ENCODE results near the gene DLX2. TPM values are rescaled to one million over a fixed set of nuclear protein-coding genes. Genes with fewer than 3 reads are reported as not detected.

DLX2 gene
- total and polyA plus RNA-seq, 2 experiments from 2014 or later = 0.37 to 1.2 TPM

GRCh38 chr2:172053486-172053885 is 49.2 kb downstream of the DLX2 start:
- Histone ChIP-seq H3K9me2 (replicated peaks; ENCODE audit: insufficient read depth) (no peaks in the 10 kb centered on the region), H3K27ac (no peak overlapping the region), H3K9me3 (ENCODE audit: low read depth) (no peaks in the 10 kb centered on the region), H3K4me2 (no peak overlapping the region), H3K4me3 (no peak overlapping the region), H2AFZ (no peak overlapping the region), H3K4me1 (ENCODE audit: insufficient read depth) (peaks cover 4% of the 10 kb centered on the region), H3K79me2 (no peaks in the 10 kb centered on the region), H4K20me1 (ENCODE audit: insufficient read depth, poor library complexity, severe bottlenecking) (no peaks in the 10 kb centered on the region), H3K36me3 (replicated peaks; ENCODE audit: insufficient read depth, low read depth) (no peaks in the 10 kb centered on the region), H3K27me3 (no peaks in the 10 kb centered on the region)
- WGBS (ENCODE audit: low lambda C conversion rate, missing lambda C conversion rate) = 77% methylated on average over 1 of the region's 1 CpG
- no peak for DNase-seq (ENCODE audit: low spot score)
- TF ChIP-seq EZH2phosphoT487 (IDR thresholded peaks at IDR 0.05; ENCODE audit: low read depth, severe bottlenecking, unreplicated experiment) = no peak
- TF ChIP-seq EZH2 (IDR thresholded peaks at IDR 0.05; ENCODE audit: borderline replicate concordance) = no peak
- TF ChIP-seq, protein P1, sequence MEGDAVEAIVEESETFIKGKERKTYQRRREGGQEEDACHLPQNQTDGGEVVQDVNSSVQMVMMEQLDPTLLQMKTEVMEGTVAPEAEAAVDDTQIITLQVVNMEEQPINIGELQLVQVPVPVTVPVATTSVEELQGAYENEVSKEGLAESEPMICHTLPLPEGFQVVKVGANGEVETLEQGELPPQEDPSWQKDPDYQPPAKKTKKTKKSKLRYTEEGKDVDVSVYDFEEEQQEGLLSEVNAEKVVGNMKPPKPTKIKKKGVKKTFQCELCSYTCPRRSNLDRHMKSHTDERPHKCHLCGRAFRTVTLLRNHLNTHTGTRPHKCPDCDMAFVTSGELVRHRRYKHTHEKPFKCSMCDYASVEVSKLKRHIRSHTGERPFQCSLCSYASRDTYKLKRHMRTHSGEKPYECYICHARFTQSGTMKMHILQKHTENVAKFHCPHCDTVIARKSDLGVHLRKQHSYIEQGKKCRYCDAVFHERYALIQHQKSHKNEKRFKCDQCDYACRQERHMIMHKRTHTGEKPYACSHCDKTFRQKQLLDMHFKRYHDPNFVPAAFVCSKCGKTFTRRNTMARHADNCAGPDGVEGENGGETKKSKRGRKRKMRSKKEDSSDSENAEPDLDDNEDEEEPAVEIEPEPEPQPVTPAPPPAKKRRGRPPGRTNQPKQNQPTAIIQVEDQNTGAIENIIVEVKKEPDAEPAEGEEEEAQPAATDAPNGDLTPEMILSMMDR (IDR thresholded peaks at IDR 0.05; ENCODE audit: poor library complexity) = no peak

DNA sequence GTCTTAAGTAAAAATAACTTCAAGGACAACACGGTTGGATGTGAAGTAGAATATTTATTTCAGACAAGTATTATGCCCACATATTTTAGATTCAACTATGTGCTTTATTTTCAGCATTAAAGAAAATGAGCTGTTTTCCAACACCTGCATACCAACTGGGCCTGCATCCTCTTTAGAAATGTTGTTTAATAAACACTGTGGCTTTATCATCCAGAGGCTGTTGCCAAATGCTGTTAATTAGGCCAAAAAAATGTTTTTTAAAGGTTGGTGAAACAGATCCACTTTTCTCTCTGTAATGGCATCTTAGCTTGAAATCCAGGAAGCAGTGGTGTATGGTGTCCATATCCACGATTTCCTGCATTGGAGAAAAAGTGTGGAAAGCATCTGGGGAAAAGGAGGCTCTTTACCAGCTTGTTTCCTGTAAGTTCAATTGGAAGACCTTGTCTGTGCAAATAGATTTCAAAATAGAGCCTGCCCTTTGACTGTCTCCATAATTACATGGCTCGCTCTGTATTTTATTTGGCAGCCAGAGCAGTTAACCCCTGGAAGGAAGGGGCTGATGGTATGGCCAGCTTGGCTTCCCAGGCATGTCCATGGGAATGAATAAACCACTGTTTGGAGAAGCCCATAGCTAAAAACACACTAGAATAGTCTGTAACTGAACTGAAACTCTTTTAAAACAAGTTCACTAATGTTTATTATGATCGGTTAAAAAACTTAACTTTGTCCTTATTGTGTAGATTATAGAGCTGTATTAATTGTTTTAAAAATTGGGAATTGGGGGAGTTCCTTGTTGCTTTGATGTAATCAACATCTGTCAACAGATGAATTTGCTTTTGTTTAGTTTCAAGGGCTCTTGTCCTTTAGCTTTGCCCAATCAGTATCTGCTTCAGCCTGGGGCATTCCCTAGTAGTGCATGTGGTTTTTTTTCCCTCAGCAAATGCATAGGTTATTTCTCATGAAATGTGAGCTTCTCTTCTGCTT is 50.4 kb downstream of the DLX2 start:
- peaks cover 4% of the 10 kb centered on the region for H3K4me1 ChIP-seq (ENCODE audit: insufficient read depth)
- H3K27me3 ChIP-seq = no peaks in the 10 kb centered on the region
- H3K27ac ChIP-seq = no peak overlapping the region
- no peak for DNase-seq (ENCODE audit: low spot score)
- no peaks in the 10 kb centered on the region for H3K9me2 ChIP-seq (replicated peaks; ENCODE audit: insufficient read depth)
- no peak overlapping the region for H2AFZ ChIP-seq
- no peak overlapping the region for H3K4me3 ChIP-seq
- TF ChIP-seq EZH2phosphoT487 (IDR thresholded peaks at IDR 0.05; ENCODE audit: low read depth, severe bottlenecking, unreplicated experiment) (no peak), EZH2 (IDR thresholded peaks at IDR 0.05; ENCODE audit: borderline replicate concordance) (no peak)
- TF ChIP-seq, protein P1 (IDR thresholded peaks at IDR 0.05; ENCODE audit: poor library complexity) = no peak
- H3K9me3 ChIP-seq (ENCODE audit: low read depth) = no peaks in the 10 kb centered on the region
- no peaks in the 10 kb centered on the region for H3K79me2 ChIP-seq
- H3K4me2 ChIP-seq = no peak overlapping the region
- no peaks in the 10 kb centered on the region for H3K36me3 ChIP-seq (replicated peaks; ENCODE audit: insufficient read depth, low read depth)
- WGBS (ENCODE audit: low lambda C conversion rate, missing lambda C conversion rate) = 56% methylated on average over 4 of the region's 4 CpGs
- H4K20me1 ChIP-seq (ENCODE audit: insufficient read depth, poor library complexity, severe bottlenecking) = no peaks in the 10 kb centered on the region

- Histone ChIP-seq H3K4me3 (no peak overlapping the region), H3K79me2 (no peaks in the 10 kb centered on the region), H3K9me3 (ENCODE audit: low read depth) (no peaks in the 10 kb centered on the region), H3K27ac (no peak overlapping the region), H3K4me1 (ENCODE audit: insufficient read depth) (peaks cover 4% of the 10 kb centered on the region), H3K27me3 (no peaks in the 10 kb centered on the region), H2AFZ (no peak overlapping the region), H3K9me2 (replicated peaks; ENCODE audit: insufficient read depth) (no peaks in the 10 kb centered on the region), H4K20me1 (ENCODE audit: insufficient read depth, poor library complexity, severe bottlenecking) (no peaks in the 10 kb centered on the region), H3K4me2 (no peak overlapping the region), H3K36me3 (replicated peaks; ENCODE audit: insufficient read depth, low read depth) (no peaks in the 10 kb centered on the region)
- 73% methylated on average over 1 of the region's 1 CpG for WGBS (ENCODE audit: low lambda C conversion rate, missing lambda C conversion rate)
- no peak for DNase-seq (ENCODE audit: low spot score)
- TF ChIP-seq, protein P1 (IDR thresholded peaks at IDR 0.05; ENCODE audit: poor library complexity) = no peak
- TF ChIP-seq EZH2 (IDR thresholded peaks at IDR 0.05; ENCODE audit: borderline replicate concordance) (no peak), EZH2phosphoT487 (IDR thresholded peaks at IDR 0.05; ENCODE audit: low read depth, severe bottlenecking, unreplicated experiment) (no peak)
Observed at GRCh38 chr2:172050479-172051125, 52.1 kb downstream of the DLX2 start.
